GM19193 (cell line): Measurements from ENCODE around the gene DOCK2.

Experiments
- POLR2A ChIP-seq: IDR thresholded peaks from 4 replicates; pipeline ENCODE4 v1.6.1; 2011; ENCODE audit not compliant: insufficient read depth, insufficient read length; ENCODE audit errors: extremely low read depth

The DOCK2 gene

GRCh38 chr5:169889572-169889971 is 252.5 kb downstream of the DOCK2 start:
- TF ChIP-seq POLR2A: no peak

GRCh38 chr5:169893010-169893409 is 255.9 kb downstream of the DOCK2 start:
- TF ChIP-seq POLR2A: no peak

DNA sequence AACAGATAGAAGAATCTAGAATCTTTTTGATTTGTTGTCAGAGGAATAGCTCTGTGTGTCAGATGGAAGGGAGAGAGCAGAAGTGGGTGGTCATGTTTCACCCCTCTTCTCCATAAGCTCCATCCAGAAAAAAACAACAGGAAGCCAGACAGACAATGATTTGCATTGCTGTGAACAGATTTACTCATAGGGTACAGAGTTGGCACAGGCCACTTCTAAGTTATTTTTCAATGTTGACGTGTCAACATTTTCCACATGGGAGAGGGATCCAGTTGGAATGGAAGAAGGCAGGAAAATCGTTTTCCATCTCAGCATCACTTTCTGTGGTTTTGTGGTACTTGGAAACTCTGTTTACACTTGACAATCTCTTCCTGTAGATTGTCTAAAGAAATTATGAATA is 256.5 kb downstream of the DOCK2 start:
- no peak for TF ChIP-seq POLR2A

GRCh38 chr5:169895926-169896325 is 258.9 kb downstream of the DOCK2 start:
- no peak for TF ChIP-seq POLR2A

DNA sequence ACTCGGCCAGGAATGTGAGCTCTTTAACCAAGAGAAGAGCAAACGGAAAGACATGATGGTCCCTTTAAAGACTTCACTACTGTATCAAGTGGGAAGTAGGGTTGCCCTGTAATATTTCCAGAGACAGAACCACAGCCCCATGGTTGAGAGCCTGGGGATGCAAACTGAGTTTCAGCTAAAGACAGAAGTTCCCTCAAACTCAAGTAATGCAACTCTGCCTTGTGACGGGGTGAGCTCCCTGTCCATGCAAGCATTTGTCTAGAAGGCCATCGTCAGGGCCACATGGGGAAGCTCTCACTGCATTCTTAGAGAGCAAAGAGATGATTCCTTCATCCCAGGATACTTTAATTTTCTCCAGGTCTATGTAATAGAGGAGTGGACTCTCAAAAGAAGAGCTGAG is 260.4 kb downstream of the DOCK2 start:
- TF ChIP-seq POLR2A: no peak

GRCh38 chr5:169901896-169902295 is 264.8 kb downstream of the DOCK2 start:
- no peak for TF ChIP-seq POLR2A

DNA sequence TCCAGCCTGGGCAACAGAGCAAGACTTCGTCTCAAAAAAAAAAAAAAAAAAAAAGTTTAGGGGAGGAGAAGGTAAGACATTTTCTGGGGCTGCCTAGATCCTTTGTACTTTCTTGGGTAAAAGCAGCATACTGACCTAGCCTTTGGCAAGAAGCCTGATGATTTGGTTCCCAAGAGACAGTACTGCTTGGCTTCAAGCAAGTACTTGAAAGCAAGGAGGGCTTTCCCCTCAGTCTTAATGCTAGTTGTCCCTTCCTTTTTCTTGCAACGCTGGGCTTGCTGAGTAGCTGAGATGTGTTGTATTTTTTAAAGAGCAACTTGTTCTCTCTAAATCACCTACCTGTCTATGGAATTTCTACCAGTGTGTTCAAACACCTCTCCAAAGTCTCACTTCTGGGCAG is 267.0 kb downstream of the DOCK2 start:
- no peak for TF ChIP-seq POLR2A

DNA sequence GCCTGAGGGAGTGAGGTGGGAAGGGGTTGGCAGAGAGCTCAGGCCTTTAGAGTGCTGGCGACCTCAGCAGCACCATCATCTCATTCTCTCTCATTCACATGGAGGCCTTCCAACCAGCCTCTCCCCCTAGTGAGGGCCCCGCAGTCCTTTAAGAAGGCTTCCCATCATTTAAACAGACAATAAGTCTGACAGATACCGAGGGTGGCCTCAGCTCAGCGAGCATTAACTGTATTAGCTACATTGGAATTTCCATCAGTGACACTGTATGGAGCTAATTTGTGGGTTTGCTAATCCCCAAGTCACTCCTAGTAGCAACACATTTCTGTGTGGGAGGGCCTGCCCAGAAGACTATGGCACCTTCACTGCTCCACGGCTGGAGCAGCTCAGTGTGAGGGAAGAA is 267.4 kb downstream of the DOCK2 start:
- TF ChIP-seq POLR2A: no peak

GRCh38 chr5:169905017-169905416 is 267.9 kb downstream of the DOCK2 start:
- no peak for TF ChIP-seq POLR2A

GRCh38 chr5:169906745-169907649 is 269.9 kb downstream of the DOCK2 start:
- no peak for TF ChIP-seq POLR2A

- no peak for TF ChIP-seq POLR2A
These were observed 271.8 kb downstream of the DOCK2 start for GRCh38 chr5:169908864-169909263.

- TF ChIP-seq POLR2A: no peak
These were observed 272.9 kb downstream of the DOCK2 start for GRCh38 chr5:169909945-169910344.

- TF ChIP-seq POLR2A: no peak
These were observed 273.3 kb downstream of the DOCK2 start for GRCh38 chr5:169910393-169910792.

DNA sequence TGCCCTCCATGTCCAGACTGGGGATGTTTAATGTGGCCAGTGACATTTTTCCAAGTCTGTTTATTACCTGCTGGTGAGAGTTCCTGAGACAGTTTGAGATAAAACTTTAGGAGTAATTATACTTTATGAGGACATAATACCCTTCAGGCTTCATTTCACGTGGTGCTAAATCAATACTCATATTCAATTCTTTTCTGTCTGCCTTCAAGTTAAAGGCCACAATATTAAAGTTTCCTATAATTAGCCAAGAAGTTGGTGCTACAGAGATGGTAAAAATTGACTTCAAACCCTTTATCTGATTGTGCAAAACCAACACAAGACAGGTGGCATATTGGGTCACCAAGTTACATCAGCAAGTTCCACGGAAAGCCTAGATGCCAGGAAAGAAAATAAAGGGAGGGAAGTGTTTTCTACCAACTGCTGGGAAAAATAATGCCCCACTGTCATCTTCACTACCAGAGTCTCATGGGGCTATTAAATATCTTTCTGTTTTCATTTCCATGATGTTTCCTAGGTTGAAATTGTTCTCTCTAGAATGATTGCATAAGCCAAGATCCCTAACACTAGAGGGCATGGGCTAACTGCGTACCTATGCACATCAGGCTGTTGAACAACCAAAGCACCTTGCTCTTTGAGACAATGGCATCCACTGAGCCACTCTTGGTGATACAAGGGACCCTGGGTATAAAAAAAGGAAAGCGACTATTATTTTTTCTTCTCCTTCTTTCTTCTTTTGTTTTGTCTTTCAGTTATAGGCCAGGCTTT is 274.6 kb downstream of the DOCK2 start:
- TF ChIP-seq POLR2A: no peak

DNA sequence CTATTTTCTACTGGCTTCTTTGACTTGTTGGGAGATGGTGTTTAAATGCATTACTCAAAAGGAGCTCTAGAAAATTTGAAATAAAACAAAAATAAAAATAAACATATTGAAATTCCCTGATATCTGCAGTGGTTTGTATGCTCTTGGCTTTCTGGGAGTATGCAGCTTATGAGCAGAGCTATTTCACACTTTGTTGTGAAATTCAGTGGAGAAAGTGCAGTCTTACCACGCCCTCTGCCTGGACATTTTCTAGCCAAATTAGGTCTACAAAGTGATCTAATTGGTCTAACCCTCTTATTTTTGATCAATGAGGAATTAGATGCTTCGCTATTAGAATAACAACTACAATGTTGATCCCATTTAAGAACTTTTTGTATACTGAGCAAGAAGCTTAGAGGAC is 276.4 kb downstream of the DOCK2 start:
- TF ChIP-seq POLR2A: no peak

GRCh38 chr5:169914766-169915165 is 277.7 kb downstream of the DOCK2 start:
- no peak for TF ChIP-seq POLR2A
